GM19452 (cell line): ENCODE measurements around the gene MIB2.
A peak's percentile ranks its signal among the peaks of the same experiment; 100 is the strongest.
"Not testable (repeated sequence)": the region's sequence is repeated elsewhere in the genome, so short reads cannot be mapped to it uniquely, and the experiment has no call there.

Experiments
- ATAC-seq: cut with Tn5 transposase; IDR thresholded peaks from one replicate; pipeline ENCODE4 v1.9.1; 2021; ENCODE audit not compliant: unreplicated experiment

Gene MIB2

GRCh38 chr1:1646326-1646725 is 31.0 kb downstream of the MIB2 start:
- not testable (repeated sequence) for ATAC-seq

GRCh38 chr1:1647567-1648241 is 32.4 kb downstream of the MIB2 start:
- not testable (repeated sequence) for ATAC-seq

DNA sequence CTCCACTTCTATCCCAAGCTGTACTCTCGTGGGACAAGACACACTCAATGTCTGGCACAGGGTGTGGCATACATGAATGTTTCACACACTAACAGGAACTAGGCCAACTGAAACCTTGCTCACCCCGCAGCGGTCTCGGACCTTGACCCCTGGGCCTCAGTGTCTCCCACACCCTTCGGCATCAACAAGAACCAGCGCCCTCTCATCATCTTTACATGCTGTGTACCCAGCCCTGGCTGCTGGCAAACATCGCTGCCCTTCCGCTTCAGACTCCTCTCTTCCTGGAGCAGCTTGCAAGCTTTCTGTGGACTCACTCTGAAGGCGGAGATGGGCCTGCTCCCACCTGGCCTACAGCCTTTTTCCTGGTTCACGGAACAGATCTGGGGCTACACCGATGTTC is 33.0 kb downstream of the MIB2 start:
- ATAC-seq, result not testable (repeated sequence)

- ATAC-seq, result peak; percentile 86
Observed at GRCh38 chr1:1658583-1659549, 43.6 kb downstream of the MIB2 start, which contains the start of gene CDK11B. Gene CDK11B, minus strand, starts transcription at chr1:1659004. Its CDS starts 1,519 bp downstream, at chr1:1657485.

- not testable (repeated sequence) for ATAC-seq
Observed at GRCh38 chr1:1662392-1662791, 47.1 kb downstream of the MIB2 start.

- not testable (repeated sequence) for ATAC-seq
Observed at GRCh38 chr1:1662830-1663560, 47.7 kb downstream of the MIB2 start.

DNA sequence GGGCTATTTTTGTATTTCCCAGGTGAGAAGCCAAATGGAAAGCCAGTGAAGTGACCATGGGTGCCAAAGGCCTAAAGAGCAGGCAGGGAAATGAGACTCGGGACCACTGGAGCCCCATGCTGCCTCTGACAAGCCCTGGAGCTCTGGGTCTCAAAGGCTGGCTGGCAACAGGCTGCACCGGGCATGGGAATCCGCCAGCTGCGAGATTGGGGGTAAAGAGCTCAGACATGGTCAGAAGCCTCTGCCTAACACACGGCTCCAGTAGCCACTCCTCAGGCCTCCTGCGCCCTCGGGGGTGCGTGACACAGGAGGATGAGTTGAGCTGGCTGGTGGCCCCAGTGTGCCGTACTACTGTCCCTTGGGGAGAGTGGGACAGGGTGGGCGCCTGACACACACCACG is 49.0 kb downstream of the MIB2 start:
- ATAC-seq, result not testable (repeated sequence)

GRCh38 chr1:1664941-1665814 is 49.9 kb downstream of the MIB2 start:
- ATAC-seq, result no peak

DNA sequence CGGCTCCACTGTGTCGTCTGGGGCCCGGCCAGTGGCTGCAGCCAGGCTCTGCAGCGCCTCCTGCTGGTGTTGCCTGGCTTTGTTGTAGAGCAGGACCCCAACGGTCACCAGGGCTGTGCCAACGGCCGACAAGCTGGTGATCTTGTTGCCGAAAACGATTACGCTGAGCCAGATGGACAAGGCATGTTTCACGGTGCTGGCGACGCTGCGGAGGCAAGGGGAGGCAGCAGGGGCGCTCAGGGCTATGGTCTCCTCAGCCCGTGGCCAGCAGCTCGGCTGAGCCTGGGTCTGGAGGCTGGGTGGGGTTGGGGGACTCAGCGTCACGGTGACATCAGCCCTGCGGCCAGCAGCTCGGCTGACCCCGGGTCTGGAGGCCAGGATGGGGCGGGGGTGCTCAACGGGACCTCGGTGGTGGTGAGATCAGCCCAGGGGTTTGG is 50.5 kb downstream of the MIB2 start:
- no peak for ATAC-seq

- no peak for ATAC-seq
Observed at GRCh38 chr1:1666526-1666925, 51.2 kb downstream of the MIB2 start.

GRCh38 chr1:1669468-1670440 is 54.5 kb downstream of the MIB2 start:
- no peak for ATAC-seq

GRCh38 chr1:1670866-1671265 is 55.6 kb downstream of the MIB2 start:
- ATAC-seq, result no peak

GRCh38 chr1:1671365-1672119 is 56.2 kb downstream of the MIB2 start:
- no peak for ATAC-seq

- ATAC-seq, result no peak
Observed at GRCh38 chr1:1672181-1672965, 57.1 kb downstream of the MIB2 start.

DNA sequence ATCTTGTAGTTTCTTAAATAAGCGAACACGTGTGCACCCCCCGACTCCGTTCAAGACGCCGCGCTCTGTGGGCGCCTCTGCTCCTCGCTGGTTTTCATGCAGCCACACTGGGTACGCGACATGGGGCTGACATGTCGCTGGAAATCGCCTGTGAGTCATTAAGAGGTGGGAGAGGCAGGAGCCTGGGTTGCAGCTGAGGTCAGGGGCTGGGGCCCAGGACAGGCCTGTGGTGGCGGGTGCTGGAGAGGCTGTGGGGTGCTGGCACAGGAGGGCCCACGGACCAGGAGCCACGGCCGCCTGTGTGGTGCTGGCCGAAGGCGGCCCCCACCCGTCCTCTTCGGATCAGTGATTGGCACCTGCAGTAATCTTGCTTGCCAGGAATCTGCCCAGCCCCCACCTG is 59.5 kb downstream of the MIB2 start:
- ATAC-seq, result not testable (repeated sequence)

- not testable (repeated sequence) for ATAC-seq
Observed at GRCh38 chr1:1675218-1675617, 59.9 kb downstream of the MIB2 start.

- ATAC-seq, result not testable (repeated sequence)
Observed at GRCh38 chr1:1676087-1676486, 60.8 kb downstream of the MIB2 start.
